LNCaP clone FGC (cell line): Measurements from ENCODE around the gene DGCR2.

ENCODE experiments used
- DNase-seq: peaks from one replicate; pipeline ENCODE4 v3.0.0-alpha.2; 2011; ENCODE audit warnings: low read depth
- H3K4me3 ChIP-seq: 2 replicates; pipeline ENCODE4 v1.5.1; 2011; ENCODE audit warnings: mild to moderate bottlenecking, low read depth, low read length, control low read depth
- CTCF ChIP-seq: IDR thresholded peaks from 2 replicates; pipeline ENCODE4 v1.5.1; 2012; ENCODE audit warnings: mild to moderate bottlenecking; ENCODE audit not compliant: control insufficient read depth, insufficient read depth; ENCODE audit errors: extremely low read depth

The DGCR2 gene

GRCh38 chr22:19097518-19097917 lies 24.7 kb downstream of the DGCR2 start:
- TF ChIP-seq CTCF: no peak
- no peak overlapping the region for H3K4me3 ChIP-seq
- no peak for DNase-seq

- TF ChIP-seq CTCF: no peak
- no peak for DNase-seq
- H3K4me3 ChIP-seq: no peak overlapping the region
These were observed 25.7 kb downstream of the DGCR2 start for GRCh38 chr22:19096555-19096954.

- no peak for DNase-seq
- TF ChIP-seq CTCF: no peak
- H3K4me3 ChIP-seq: no peak overlapping the region
These were observed 27.7 kb downstream of the DGCR2 start for GRCh38 chr22:19094393-19094997.

GRCh38 chr22:19092725-19093124 lies 29.5 kb downstream of the DGCR2 start:
- no peak for TF ChIP-seq CTCF
- H3K4me3 ChIP-seq: no peak overlapping the region

DNA sequence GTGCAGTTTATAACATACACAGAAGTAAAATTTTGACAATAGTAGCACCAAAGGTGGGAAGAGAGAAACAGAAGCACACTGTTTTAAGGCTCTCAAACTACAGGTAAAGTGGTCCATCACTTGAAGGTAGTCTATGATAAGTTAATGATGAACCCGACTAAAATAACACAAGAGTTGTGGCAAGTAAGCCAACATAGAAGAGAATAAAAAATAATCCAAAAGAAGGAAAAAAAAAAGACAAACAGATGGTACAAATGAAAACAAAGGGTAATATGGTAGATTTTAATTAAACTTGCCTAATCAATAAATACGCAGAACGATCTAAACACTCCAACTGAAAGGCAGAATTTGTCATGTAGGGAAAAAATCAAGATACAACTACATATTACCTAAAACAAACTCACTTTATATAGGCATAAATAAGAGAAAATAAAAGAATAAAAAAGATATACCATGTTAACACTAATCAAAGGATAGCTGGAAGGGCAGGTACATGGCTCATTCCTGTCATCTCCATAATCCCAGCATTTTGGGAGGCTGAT lies 31.6 kb downstream of the DGCR2 start:
- DNase-seq: no peak

More at GRCh38 chr22:19092725-19093124, 29.5 kb downstream of the DGCR2 start:
- no peak for DNase-seq

GRCh38 chr22:19090183-19090582 lies 32.0 kb downstream of the DGCR2 start:
- no peak for DNase-seq

More for the DNA sequence above, 31.6 kb downstream of the DGCR2 start:
- TF ChIP-seq CTCF: no peak
- no peak overlapping the region for H3K4me3 ChIP-seq

More at GRCh38 chr22:19090183-19090582, 32.0 kb downstream of the DGCR2 start:
- TF ChIP-seq CTCF: no peak
- no peak overlapping the region for H3K4me3 ChIP-seq
